Measurements from ENCODE around the gene EXOC5.
A peak's percentile ranks its signal among the peaks of the same experiment; 100 is the strongest.

Gene EXOC5, protein sequence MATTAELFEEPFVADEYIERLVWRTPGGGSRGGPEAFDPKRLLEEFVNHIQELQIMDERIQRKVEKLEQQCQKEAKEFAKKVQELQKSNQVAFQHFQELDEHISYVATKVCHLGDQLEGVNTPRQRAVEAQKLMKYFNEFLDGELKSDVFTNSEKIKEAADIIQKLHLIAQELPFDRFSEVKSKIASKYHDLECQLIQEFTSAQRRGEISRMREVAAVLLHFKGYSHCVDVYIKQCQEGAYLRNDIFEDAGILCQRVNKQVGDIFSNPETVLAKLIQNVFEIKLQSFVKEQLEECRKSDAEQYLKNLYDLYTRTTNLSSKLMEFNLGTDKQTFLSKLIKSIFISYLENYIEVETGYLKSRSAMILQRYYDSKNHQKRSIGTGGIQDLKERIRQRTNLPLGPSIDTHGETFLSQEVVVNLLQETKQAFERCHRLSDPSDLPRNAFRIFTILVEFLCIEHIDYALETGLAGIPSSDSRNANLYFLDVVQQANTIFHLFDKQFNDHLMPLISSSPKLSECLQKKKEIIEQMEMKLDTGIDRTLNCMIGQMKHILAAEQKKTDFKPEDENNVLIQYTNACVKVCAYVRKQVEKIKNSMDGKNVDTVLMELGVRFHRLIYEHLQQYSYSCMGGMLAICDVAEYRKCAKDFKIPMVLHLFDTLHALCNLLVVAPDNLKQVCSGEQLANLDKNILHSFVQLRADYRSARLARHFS

DNA sequence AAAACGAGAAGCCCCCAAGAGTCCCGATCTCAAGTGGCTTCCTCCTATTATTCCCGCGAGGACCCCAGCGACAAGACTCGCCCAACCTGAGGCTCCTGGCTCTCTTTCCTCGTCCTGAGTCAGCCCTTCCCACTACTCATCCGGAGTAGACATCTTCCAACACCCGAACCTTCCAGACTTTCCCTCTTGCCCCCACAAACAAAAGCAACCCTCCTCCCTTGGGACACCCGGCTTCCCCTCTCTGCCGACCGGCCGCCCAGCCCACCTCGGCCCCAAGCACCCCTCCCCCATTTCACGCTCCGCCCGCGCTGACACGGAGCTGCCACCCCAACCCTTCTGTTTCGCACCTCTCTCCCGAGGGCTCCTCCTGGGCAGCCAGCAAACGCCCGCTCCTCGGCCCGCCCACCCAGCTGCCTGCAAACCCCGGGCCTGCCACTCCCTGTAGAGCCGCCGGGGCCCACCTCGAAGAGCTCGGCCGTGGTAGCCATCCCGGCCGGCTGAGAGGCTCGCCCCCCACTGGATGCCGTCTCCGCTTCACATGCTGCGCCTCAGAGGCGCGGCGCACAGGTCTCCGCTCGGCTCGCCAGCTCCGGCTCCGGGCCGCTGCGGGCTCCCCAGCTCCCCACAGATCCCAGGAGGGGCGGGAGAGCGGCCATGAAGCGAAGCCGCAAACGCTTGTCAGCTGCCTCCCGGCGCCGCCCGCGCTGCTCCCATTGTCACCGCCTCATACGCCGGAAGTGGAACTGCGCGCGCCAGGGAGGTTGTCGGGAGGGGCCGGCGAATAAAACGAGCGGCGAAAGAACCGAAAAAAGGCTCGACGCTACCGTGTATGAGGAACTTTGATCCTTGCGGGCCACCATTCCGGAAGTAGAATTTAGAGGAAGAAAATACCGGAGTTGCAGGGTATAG is at the start of gene EXOC5, which contains the start of gene AP5M1:
Gene EXOC5 (minus strand): TSS at position 745 of the 909 bp plus-strand sequence. CDS start 257 bp downstream, at position 488.
Gene AP5M1 (plus strand): TSS at position 811 of the 909 bp plus-strand sequence. CDS start 344 bp downstream, outside the sequence.
- peak; percentile 89 for DNase-seq (ENCODE audit: low spot score)

DNA sequence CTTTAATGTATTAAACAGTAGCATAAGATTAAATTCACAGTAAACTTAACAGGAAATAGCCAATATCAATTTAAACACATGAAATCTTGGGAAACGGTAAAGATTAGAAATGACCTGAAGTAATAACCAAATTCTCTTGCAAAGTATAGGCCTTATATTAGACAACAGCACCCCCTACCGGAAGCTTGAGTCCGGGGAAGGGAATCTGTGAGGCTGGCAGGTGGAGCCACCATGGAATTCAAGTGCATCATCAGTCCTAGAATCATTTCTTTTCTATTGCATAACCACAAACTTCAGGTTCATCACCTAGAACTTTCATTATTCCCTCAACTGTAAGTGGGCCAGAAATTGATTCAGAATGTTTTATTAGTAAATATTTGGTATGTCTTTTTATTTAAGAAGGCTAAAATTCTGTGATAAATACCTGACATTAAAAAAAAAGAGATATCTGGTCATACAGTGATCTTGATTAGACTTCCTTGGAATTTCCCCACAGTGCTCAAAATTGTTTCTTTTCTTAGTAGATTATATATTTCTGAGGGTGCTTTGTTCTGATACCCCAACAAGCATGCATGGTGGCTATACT is 48.6 kb upstream of the EXOC5 start:
- DNase-seq (ENCODE audit: low spot score), result peak; percentile 64

DNA sequence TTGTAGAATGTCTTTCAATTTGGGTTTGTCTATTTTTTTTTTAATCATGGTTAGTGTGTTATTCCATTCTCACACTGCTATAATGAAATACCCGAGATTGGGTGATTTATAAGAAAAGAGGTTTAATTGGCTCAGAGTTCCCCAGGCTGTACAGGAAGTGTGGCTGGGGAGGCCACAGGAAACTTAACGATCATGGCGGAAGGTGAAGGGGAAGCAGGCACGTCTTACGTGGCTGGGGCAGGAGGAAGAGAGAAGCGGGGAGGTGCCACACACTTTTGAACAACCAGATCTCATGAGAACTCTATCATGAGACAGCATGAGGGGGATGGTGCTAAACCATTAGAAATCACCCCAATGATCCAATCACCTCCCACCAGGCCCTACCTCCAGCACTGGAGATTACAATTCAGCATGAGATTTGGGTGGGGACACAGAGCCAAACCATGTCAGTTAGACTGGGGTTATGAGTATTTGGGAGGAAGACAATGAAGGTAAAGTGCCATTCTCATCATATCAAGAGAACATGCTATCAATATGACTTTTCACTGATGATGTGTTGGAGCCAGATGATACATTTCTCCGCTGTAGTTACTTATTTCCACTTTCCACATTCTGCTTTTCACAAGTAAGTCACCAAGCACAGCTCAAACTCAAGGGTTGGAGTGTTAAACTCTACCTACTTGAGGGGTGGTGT is 45.8 kb upstream of the EXOC5 start:
- DNase-seq (ENCODE audit: low spot score), result no peak

DNA sequence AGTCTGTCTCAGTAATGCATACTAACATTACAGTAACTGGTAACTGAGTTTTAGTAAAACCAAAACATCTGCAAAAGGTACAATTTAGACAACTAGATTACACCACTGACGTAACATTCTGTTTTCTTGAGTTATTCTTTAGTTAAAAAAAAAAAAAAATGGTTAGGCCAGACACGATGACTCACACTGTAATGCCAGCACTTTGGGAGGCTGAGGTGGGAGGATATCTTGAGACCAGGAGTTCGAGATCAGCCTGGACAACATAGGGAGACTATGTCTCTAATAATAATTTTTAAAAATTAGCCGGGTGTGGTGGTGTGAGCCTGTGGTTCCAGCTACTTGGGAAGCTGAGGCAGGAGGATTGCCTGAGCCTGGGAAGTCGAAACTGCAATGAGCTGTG is 34.2 kb upstream of the EXOC5 start:
- no peak for DNase-seq (ENCODE audit: low spot score)

DNA sequence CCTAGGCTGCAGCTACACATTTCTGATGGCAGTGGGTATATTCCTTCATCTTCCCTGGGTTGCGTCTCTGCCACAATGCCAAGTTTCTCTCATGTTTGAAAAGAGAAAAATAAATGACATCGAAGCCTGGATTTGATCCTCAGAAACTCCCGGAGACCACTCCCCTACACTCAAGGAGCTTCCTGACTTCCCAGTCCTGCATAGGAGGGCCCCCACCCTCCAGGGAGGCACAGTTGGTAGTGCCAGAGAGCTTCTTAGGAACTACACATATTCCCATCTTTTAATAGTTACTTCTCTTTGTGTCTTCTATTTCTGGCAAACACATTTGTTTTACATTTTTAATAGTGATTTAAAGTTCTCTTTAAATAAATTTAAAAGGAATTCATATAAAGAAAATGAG is 30.8 kb upstream of the EXOC5 start:
- no peak for DNase-seq (ENCODE audit: low spot score)

DNA sequence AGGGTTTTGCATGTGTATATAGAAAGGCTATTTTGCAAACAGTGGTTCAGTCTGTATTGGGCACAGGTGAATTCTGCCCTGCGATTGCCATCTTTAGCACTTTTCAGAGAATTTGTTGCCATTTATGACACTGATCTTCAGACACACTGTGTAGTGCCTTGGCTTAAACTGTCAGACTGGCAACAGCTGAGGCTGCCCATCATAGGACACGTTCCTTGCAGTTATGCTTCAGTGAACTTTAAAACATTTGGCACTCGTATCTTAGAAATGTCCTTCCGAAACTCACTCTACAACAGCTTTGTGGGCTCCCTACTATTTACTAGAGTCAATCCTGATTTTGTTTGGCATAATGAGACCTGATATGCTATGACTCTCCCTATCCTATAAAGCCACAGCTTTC is 29.1 kb upstream of the EXOC5 start:
- DNase-seq (ENCODE audit: low spot score), result no peak

DNA sequence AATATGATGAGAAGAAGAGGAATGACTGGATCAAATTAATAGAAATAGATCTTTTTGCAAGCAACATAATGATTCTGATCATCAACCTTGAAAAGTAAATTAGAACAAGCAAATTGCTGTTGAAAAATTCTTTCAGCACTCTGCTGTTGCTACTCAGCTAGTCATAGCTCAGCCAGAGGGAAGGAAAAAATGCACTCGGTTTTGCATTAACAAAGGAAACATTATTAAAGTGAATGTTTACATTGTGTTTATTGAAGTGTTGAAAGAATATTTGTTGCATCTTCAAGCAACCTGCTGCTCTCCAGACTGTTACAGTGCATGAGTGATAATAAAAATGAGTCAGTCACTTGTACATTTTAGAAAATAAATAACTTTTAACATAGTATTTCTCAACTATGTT is 26.5 kb upstream of the EXOC5 start:
- no peak for DNase-seq (ENCODE audit: low spot score)

DNA sequence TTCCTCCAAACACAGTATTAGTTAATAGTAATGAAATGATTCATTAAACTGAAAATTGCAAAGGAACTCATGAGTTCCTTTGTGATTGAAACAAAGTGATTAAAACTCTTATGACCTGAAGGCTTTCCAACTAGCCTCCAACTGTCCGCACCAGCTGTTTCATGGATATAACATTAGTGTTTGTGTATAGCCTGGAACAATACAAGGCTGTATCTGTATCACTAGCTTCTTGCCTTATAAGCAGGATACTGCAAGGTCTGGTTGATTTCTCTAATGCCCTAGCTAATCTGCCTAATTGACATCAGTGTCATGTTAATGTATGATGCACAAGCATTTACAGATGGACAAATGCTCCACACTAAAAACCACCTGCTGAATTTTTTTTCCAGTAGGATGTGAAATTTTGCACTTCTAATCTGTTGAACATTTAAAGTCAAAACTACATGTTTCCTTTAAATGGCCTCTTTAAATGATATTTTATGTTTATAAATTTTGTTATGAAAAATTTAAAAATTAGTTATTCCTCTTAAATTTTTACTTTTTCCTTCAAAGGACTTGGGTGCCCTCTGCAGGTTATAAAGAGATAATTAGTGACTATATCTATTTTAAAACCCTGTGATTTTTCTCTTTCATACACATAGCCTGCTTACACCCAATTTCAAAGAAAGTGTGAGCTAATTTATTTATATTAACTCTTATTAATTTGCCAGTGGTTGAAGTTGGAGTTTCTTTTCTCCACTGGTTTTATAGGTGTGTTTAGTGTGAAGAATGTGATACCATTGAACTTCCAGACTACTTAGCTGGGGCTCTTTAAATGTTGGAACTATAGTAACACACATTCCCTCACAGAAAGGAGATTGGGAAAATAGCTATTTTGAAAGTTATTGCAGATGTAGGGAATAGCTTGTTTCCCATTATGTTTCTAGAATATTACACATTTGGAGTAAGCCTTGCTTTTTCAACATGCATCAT is 25.4 kb upstream of the EXOC5 start:
- DNase-seq (ENCODE audit: low spot score), result no peak

DNA sequence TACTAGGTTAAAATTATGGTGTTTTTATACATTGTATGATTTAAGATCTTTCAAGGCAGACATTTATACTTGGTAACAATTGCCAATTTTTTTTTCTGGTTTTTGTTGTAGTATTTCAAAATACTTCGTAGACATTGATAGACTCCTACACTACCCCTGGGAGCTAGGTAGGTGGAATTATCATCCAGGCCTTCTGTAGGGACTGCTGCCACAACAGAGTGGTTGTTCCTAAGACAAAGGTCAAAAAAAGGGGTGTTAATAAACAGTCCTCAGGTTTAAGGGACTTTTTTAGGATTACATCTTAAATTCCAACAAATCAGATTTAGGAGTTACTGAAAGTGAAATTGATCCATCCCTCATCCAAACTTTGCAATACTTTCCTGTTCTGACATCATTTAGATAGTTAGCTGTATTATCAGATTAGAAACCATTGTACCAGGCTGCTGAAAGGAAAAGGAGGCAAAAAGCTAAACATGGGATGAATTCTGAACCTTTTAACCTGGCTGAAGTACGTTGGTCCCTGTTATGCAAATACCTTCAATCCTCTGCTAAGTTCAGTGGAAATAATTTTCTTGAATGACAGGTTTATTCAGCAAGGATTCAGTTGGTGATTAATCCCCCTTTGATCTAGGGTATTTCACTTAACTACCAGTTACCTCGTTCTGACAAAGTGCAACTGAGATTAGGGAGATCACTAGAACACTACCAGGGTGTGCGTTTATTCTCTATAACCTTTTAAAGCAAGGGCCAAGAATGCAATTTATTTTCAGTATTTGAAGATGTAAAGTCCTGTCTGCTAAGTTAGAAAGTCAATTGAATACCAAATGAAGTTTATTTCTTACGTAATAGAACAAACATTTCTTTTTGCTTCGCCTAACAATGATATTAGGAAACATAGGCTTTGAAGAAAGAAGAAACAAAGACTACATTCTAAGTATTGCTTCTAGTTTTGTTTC is 23.3 kb upstream of the EXOC5 start:
- DNase-seq (ENCODE audit: low spot score), result no peak

DNA sequence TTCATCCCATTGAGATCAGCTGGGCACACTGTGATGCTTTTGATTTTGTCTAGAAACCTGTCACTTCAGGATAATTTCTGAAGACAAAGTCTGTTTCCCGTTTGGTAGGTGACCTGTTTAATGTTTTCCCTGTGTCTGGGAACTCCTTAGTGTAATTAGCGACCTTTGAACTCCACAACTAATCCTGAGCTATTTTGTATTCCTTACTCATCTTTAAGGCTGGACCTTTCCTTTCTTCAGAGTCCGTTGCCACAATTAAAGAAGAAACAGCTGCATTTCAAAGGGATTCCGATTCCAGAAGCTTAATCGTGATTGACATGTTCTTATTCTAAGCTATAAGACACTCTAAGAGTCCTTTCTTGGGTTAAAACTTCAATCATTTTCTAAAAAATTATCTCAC is 22.0 kb upstream of the EXOC5 start:
- DNase-seq (ENCODE audit: low spot score), result no peak

DNA sequence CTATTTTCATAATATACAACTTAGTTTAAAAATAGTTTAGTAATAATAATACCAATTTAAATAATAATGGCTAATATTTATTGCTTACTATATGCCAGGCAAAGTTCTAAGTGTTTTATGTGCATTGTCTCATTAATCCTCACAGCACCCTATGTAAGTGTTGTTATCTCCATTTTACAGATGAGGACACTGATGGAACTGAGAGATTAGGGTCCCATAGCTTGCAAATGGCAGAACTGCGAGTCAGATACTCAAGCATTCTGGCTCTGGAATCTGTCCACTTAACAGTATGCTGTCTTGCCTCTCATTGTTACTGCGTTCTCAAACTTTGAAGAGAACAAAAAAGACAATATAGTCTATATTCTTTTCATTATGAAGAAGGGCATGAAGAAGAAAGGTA is 19.0 kb upstream of the EXOC5 start:
- no peak for DNase-seq (ENCODE audit: low spot score)

DNA sequence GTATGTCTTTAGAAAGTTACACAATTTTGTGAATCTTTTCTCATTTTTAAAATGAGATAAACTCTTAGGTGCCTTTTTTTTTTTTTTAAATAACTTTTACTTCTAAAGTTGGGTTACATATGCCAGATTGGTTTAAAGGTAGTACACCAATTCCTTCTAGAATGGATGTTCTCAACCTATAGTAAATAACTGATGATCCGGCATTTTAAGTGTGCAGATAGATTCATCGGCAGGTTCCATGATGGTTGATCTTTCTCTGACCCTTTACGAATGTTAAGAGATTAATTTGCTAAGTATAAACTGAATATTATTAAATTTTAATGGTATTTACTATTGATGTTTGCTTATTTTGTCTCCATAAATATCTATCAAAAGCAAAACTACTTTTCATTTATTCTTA is 8.4 kb upstream of the EXOC5 start:
- DNase-seq (ENCODE audit: low spot score), result no peak

DNA sequence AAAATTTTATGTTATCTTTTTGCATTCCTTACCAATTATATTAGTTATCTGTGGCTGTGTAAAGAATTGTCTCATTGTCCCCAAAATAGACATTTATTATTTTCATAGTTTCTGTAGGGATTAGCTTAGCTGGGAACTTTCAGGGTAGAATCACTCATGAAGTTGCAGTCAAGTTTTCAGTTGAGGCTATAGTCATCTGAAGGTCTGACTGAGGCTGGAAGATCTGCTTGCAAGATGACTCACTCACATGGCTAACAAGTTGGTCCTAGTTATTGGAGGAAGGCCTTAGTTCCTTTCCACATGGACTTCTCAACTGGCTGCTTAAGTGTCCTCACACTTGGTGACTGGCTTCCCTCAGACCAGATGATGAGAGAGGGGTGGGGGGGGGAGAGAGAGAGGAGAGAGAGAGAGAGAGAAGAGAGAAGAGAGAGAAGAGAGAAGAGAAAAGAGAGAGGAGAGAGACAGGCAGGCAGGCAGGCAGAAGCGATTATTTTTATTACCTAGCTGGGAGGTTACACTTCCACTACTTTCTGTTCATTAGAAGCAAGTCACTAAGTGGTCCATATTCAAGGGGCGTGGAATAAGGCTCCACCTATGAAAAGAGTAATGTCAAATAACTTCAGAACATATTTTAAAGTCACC is 6.4 kb upstream of the EXOC5 start:
- no peak for DNase-seq (ENCODE audit: low spot score)

DNA sequence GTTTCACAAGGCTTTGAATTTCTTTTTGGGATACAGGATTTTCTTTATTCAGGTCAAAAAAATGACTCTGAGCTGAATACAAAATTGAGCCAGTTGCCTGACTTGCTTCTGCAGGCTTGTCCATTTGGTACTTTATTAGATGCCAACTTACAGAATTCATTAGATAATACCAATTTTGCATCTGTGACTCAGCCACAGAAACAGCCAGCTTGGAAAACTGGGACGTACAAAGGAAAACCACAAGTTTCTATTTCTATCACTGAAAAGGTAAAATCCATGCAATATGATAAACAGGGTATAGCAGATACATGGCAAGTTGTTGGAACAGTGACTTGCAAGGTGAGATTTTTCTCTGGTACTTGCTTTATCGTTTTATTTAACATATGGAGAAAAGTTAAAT is 5.8 kb upstream of the EXOC5 start:
- DNase-seq (ENCODE audit: low spot score), result no peak

DNA sequence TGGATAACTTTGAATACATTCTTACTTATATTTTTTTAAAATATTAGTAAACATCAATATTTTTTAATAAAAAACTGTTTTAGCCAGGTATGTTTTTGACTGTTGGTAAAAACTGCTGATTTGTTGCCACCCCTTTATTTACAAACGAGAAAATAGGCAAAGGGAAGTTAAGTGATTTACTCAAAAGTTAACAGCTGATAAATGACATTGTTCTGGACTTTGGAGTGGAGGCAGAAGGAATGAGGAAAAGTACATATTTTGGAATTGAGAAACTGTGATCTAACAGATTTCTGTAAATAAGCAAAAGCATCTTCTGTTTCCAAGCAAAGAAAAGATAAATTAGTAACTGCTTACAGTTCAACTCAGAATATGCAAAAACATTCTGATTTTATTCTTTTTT is 4.5 kb upstream of the EXOC5 start:
- DNase-seq (ENCODE audit: low spot score), result no peak

DNA sequence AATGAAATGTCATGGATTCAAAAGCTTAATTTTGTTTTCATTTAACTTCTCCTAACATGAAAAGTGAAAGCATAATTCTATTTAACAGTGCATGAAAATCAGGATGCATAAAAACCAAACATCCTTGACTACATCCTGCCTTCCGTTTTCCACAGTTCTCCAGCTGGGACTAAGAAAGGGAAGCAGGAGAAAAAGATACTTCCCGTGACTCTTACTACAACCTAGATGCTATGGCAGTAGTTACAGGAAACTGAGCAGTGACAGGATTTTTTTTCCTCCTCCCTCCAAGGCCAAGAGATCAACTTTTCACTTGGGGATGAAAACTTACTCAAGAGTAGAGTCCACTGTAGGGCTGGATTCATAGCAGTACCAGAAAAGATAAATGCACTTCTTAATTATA is 2.6 kb downstream of the EXOC5 start:
- no peak for DNase-seq (ENCODE audit: low spot score)

DNA sequence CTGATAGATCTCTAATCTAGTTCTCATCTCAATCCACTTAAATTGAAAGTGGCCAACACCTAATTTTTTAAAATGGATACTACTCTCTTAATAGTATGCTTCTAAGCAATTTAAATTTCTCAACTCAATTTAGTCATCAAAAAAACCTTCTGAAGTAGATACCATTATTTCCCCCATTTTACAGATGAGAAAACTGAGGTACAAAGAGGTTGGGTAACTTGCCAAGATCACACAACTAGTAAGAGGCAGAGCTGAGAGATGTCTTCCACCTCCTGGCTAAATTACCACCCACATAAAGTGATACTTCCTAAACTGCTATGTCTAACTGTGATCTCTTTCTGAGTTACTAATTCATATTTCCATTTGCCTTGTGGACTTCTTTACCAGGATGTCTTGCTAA is 6.6 kb downstream of the EXOC5 start:
- no peak for DNase-seq (ENCODE audit: low spot score)

DNA sequence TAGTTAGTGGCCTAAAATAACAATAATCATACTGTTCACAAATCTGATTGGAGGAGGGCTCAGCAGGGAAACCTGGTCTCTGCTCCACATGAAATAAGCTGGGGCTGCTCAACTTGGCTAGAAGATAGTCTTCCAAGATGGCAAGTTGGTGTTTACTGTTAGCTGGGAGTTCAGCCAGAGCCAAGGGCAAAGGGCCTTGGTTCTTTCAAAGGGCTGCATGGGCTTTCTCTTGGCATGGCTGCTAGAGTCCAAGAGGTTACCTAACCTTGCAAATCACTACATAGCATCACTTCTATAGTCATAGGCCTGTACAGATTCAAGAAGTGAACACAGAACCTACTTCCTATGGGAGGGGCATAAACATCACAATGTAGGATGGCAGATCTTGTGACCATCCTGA is 7.1 kb downstream of the EXOC5 start:
- no peak for DNase-seq (ENCODE audit: low spot score)

DNA sequence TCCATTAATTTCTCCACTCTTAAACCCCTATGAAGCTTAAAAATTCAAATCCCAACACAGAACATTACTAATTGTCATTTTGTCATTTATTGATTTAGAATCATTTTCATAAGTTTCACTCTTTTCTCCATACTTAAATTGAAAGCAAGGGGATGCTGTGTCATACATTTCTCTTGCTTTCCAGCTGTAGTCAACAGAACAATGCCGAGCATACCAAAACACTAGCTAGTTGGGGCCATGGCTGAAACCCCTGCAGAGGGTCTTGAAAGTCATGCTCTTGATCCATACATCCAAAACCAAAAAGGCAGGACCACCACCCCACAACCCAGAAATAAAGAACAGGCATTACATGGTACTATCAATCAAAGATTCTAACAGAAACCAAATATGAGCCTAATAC is 9.0 kb downstream of the EXOC5 start:
- no peak for DNase-seq (ENCODE audit: low spot score)

Data from AG08396 (cell line).